Neural cell (in vitro differentiated cells): ENCODE measurements around the gene VPS37B.

Experiments used
- CTCF ChIP-seq: fragments of 450-650 bp; IDR thresholded peaks from 2 replicates; pipeline ENCODE4 v1.5.1; 2014; ENCODE audit warnings: antibody characterized with exemption, mild to moderate bottlenecking, moderate library complexity; ENCODE audit not compliant: poor library complexity, severe bottlenecking
- EZH2 ChIP-seq: fragments of 200-600, 300-800 bp; shearing (Covaris generic), sonication (generic); IDR thresholded peaks from 2 replicates; pipeline ENCODE4 v1.6.1; 2014; ENCODE audit warnings: antibody characterized with exemption, low read length, borderline replicate concordance, mild to moderate bottlenecking; ENCODE audit not compliant: insufficient read depth, poor library complexity, severe bottlenecking
- MXI1 ChIP-seq: fragments of 450-650 bp; conservative IDR thresholded peaks from 2 replicates; pipeline ENCODE4 v1.6.1; 2014; ENCODE audit warnings: antibody characterized with exemption, mild to moderate bottlenecking; ENCODE audit not compliant: poor library complexity, severe bottlenecking
- POLR2AphosphoS5 ChIP-seq: IDR thresholded peaks from 2 replicates; pipeline ENCODE4 v1.6.1; 2012
- RAD21 ChIP-seq: fragments of 450-650 bp; conservative IDR thresholded peaks from 2 replicates; pipeline ENCODE4 v1.6.1; 2014; ENCODE audit warnings: antibody characterized with exemption, mild to moderate bottlenecking, moderate library complexity
- REST ChIP-seq: IDR thresholded peaks from 2 replicates; pipeline ENCODE4 v1.6.1; 2012; ENCODE audit warnings: borderline replicate concordance

- TF ChIP-seq POLR2AphosphoS5, result no peak
- TF ChIP-seq EZH2, result no peak
- TF ChIP-seq CTCF, result no peak
- no peak for TF ChIP-seq RAD21
- no peak for TF ChIP-seq MXI1
- TF ChIP-seq REST, result no peak
Observed at GRCh38 chr12:122896662-122897061, 738 bp upstream of the VPS37B start.
